HG02642 (cell line): ENCODE data around the gene NUDT11.
"Not testable (repeated sequence)": the region's sequence is repeated elsewhere in the genome, so short reads cannot be mapped to it uniquely, and the experiment has no call there.

ENCODE experiments used
- ATAC-seq: cut with Tn5 transposase; IDR thresholded peaks from one replicate; pipeline ENCODE4 v1.9.1; 2021; ENCODE audit warnings: mild to moderate bottlenecking; ENCODE audit not compliant: unreplicated experiment, poor library complexity

The NUDT11 gene

DNA sequence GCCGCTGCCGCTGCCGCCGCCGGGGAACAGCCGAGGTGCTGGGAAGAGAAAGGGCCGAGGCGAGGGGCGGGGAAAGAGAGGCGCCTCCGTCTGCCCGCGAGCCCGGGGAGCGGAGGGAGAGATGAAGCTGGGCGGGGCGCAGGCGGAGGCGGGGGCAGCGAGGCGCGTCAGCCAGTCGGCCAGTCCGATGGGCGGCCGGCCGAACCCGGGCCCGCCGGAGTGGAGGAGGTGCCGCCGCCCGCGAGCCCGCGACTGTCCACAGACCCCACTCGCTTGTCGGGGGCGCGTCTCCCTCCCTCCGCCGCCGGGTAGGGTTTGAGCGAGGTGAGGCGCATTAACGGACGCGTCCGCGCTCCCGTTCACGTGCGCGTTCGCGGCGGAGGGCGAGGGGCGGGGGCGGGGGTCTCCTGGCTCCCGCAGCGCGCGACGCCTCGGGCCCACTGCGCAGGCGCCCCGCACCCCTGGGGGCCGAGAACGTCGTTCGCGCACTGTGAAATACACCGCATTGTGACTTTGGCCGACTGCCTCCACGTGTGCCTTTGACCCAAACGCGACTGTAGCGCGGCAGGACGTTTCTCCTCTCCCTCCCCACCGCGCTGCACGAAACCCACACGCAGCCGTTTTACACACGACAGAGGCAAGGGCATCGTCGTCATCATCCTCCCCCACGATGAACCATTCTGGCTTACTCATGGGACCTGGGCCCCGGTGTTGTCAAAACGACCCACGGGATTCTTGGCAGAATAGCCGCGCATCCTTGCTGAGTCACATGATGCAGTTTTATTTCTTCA lies at the start of gene NUDT11:
TSS of gene NUDT11 (minus strand) at position 92 of the 791 bp plus-strand sequence. CDS start 148 bp downstream, outside the sequence.
- ATAC-seq: peak; percentile 68

DNA sequence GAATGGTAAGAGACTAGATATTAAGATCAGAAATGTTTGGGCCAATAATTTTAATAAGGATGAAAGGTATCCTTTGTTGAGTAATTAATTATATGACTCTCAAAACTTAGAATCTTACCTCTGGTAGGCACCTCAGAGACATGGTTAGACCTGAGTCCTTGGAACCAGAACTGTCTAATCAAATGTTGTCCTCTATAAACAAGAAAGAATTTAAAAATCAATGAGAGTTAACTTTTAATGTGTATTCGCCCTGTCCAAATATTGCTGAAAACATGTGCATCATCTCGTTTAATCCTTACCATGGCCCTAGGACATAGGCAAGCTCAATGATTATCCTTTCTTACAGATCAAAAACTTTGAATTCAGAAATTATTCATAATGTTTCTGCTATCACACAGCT lies 24.0 kb upstream of the NUDT11 start:
- ATAC-seq: no peak

DNA sequence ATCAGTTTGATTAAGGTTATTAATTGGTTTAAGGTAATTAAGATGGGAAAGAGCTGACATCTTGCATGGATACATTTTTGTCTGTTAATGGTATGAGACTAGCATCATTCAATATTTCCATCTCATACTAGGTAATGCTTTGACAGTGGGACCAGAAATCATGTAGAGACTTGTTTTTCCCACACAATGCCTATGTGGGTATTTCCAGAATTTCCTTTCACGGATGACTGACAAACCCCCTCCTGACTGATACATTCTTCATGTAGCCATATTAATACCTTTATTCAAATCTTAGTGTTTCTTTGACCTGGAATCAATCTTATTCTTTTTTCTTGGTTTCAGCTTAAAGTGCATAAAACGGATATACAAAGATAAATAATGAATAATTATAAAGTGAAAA lies 22.7 kb upstream of the NUDT11 start:
- ATAC-seq: not testable (repeated sequence)

DNA sequence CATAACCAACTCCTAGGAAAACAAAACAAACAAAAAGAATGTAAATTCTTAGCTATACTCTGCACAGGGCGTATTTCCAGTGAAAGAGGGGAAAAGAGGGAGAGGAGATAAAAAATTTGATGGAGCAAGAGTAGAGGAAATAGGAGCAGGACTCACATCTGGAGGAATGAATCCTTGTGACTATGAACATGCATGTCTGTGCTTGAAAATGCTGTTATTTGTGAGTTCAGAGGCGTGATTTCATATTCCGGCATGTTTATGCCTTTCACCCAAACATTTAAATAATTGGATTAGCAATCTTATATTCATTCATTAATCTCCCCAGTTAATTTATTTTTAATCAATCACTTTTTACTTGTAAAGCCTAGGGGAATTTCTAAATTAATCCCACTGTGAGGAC lies 11.2 kb upstream of the NUDT11 start:
- no peak for ATAC-seq

DNA sequence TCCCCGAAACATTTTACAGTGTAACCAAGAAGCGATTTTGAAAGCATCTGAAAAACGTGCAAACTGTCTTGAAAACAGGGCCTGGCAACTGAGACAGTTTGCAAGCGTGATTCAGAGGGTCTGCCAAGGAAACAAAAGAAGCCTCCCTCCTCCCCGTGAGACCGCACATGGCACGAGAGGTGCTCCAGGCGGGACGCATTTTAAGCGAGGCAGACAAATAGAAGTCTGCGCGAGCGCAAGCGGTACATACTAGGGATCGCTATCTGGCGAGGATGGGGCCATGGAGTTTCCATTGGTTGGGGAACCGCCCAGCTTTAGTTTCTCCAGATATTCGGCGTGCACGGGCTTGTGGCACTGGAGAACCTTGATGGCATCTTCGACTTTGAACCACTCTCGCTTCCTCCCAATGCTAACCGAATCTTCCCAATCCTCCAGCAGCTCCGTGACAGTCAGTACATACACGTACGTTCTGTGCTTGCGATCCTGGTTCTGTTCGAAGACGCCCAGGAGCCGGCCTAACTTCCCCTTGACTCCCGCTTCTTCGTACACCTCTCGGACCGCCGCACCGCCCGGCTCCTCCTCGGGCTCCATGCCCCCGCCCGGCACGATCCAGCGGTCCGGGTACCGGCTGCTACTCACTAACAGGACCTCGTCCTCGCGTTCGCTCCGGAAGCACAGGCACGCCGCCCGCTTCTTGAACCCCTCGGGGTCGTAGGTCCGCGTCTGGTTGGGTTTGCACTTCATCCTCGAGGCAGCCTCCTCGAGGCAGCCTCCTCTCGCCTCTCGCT lies 497 bp downstream of the NUDT11 start:
- peak; percentile 21 for ATAC-seq

DNA sequence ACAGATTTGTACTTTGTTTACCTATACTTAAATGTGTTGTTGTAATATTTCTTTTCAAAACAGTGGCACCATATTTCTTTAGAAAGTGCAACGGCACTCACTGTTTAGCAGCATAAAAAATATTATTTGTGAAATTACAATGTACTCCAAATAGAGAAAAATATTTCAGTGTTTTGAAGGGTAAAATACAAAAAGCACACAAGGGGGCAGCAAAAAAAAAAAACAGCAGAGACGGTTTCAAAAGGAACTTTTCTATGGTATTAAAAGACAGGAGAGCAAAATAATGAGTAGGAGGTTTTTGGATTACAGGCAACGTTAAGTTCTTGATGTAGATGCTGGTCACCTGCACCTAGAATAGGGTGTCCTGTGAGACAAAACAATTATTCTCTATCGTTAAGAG lies 2.0 kb downstream of the NUDT11 start:
- no peak for ATAC-seq

DNA sequence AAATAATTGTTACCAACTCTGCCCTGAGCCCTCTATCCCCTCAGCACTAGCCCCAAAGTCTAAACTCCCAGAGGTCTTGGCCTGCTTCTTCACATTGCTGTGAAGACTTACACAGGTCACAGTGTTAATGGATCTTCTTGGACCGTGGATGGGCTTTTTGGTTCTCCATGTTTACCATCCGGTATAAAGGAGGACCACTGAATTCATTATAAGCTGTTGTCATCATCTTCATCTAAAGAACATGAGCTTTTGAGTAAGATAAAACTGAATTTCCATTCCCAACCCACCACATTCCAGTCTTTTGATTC lies 8.5 kb downstream of the NUDT11 start:
- ATAC-seq: no peak

DNA sequence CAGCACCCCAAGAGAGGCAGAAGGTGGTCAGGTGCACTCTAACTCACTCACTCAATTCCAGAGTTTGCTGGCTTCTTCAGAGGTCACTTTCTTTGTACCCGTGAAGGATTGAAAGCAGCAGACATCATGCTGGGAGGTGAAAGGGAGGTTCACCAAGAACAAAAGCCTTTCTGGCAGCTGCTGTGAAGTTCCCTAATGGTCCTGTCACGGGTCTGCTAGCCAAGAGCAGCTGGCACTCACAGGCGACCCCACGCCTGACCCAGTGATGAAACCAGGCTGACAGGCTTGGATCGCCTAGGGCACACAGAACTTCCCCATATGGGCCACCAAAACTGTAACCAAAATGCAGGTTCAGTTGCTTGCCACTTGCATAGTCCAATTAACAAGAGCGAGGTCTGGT lies 11.8 kb downstream of the NUDT11 start:
- ATAC-seq: no peak

DNA sequence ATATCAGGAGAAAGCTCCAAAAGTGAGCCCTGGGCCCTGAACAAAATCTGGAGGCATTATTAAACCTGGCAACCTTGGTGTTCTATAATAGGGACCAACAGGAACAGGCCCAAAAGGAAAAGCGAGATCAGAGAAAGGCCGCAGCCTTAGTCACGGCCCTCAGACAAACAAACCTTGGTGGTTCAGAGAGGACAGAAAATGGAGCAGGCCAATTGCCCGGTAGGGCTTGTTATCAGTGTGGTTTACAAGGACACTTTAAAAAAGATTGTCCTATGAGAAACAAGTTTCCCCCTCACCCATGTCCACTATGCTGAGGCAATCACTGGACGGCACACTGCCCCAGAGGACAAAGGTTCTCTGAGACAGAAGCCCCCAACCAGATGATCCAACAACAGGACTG lies 14.0 kb downstream of the NUDT11 start:
- ATAC-seq: not testable (repeated sequence)

DNA sequence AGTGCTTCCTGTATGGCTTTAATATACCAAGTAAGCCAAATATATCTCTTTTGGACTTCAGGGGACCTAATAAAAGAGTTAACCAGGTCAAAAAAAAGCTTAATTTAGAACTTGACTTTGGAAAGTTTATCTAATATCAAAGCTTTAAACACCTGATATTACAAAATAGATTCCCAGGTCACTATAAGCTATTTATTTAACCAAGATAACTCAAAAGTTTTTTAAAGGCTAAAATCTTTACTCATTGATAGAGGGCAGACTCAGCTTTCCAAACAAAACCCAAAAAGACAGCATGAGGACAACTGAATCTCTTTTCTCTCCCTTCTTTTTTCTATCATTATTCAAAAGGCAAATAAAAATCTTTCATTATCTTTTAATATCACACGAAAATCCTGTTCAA lies 19.5 kb downstream of the NUDT11 start:
- ATAC-seq: no peak

DNA sequence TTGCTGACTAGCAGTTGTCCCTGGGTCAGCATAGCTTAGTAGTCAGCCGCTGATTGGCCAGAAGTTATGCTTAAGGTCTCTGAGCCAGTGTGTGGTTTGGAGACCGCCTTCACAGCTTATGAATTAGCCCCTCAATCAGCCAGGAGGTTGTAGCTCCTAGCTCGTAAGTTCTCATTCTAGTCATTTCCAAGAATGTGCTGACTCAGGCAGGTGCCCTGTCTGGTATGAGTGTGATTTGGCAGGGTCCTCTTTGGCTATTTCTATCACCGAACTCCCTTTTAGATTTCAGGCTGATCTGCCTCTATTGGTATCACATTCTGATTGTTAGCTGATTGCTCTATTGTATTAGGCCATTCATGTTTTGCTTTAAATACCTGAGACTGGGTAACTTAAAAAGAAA lies 33.1 kb downstream of the NUDT11 start:
- ATAC-seq: no peak

DNA sequence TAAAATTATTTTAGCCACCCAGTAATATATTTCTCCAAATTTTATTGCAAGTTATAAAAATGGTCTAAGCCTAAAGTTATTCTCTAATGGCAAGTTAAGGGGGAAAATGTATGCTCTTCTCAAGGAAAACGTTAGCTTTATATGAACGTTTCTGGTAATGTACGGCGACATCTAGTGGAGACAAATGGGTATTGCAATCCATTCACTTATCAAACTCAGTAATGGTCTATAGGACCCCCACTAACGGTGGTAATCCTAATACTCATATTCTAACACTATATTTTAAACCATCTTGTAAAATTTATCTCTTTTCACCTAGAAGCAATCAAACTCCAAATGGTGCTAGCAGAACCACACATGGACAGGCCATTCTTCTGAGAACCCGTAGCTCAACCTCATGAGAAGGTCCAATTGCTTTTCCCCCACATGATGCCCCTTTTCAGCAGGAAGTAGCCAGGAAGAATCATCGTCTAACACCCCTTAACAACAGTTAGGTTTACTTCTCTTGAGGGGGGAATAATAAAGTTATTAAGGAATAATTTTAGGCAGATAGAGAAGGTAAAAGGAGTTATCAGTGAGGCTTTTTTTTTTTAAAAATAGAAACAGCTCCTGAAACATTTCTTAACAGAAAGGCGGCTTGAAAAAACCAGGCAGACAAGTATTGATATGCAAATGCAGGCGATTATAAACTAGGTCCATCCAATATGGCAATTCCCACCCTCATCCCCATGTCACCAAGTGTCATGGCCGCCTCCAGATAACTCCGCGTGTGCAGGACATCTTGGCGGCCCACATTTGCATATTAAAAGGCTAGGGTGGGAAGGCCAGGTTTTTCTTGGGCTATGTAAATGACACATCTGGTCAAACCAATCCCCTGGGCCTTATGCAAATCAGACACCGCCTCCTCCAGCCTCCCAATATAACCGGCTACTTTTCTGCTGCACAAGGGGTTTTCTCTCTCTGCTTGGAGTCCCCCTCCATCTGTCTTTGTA lies 35.0 kb downstream of the NUDT11 start:
- ATAC-seq: no peak

DNA sequence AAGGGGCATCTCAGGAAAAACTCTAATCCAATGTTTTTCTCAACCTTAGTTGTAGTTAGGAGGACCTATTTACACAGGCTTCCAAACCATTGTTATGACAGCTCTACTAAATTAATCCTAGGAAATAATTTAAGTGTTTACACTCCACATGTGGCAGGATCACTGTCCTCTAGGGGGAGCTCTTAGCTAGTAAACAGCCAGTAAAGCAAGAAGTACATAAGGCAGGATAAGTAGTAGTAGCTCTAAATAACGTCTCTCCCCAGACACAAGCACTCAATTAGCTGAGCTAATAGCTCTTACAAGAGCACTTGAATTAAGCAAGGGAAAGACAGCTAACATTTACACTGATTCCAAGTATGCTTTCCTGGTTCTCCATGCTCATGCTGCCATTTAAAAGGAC lies 37.3 kb downstream of the NUDT11 start:
- ATAC-seq: no peak

DNA sequence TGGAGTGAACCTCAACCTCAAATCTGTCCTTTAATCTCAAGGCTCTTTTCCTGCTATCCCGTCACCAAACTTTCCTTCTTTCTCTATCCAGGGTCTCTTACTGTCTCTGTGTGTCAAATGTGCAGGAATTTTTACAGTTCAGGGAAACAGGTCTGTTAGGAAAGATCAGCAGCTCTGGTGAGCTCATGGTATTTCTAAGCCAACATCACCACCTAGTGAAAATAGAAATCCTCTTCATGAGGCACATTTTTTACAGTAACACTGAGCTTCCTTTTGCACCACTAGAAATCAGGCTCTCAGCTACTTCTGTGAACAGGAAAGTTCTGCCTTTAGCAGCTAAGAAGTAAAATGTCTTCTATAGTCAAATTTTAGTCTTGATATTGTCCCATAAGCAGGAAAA lies 39.6 kb downstream of the NUDT11 start:
- no peak for ATAC-seq

DNA sequence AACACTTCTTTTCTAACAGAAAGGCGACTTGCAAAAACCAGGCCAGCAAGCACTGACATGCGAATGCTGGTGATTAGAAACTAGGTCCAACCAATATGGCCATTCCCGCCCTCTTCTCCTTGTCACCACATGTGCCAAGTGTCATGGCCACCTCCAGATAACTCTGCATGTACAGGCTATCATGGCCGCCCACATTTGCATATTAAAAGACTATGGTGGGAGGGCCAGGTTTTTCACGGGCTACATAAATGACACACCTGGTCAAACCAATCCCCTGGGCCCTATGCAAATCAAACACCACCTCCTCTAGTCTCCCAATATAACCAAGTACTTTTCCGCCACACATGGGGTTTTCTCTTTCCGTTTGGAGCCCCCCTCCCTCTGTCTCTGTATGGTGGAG lies 40.1 kb downstream of the NUDT11 start:
- ATAC-seq: no peak

DNA sequence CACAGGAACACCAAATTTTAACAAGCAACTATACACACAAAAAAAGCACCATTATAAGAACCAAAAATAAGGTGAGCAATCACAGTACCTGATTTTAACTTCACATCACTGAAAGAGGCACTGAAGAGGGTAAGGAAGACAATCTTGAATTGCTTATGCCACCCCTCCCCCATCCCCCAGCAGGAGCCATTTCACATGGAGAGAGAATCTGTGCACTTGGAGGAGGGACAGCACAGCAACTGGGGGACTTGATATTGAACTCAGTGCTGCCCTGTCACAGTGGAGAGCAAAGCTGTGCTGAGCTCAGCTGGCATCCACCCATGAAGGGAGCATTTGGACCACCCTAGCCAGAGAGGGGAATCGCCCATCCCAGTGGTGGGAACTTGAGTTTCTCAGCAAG lies 56.0 kb downstream of the NUDT11 start:
- ATAC-seq: no peak
